GM19193 (cell line): ENCODE measurements around the gene YAF2.
A peak's percentile ranks its signal among the peaks of the same experiment; 100 is the strongest.

ENCODE experiments used
- POLR2A ChIP-seq: IDR thresholded peaks from 4 replicates; pipeline ENCODE4 v1.6.1; 2011; ENCODE audit not compliant: insufficient read depth, insufficient read length; ENCODE audit errors: extremely low read depth

The YAF2 gene

GRCh38 chr12:42178101-42178500, 59.9 kb downstream of the YAF2 start:
- no peak for TF ChIP-seq POLR2A

GRCh38 chr12:42174978-42175377, 63.1 kb downstream of the YAF2 start:
- no peak for TF ChIP-seq POLR2A

GRCh38 chr12:42173961-42174521, 64.0 kb downstream of the YAF2 start:
- TF ChIP-seq POLR2A, result no peak

- no peak for TF ChIP-seq POLR2A
Measured at GRCh38 chr12:42172441-42173210, 65.4 kb downstream of the YAF2 start.

GRCh38 chr12:42167711-42168110, 70.3 kb downstream of the YAF2 start:
- no peak for TF ChIP-seq POLR2A

GRCh38 chr12:42166501-42166900, 71.5 kb downstream of the YAF2 start:
- TF ChIP-seq POLR2A, result no peak

- no peak for TF ChIP-seq POLR2A
Measured at GRCh38 chr12:42163913-42164312, 74.1 kb downstream of the YAF2 start.

GRCh38 chr12:42162965-42163364, 75.1 kb downstream of the YAF2 start:
- no peak for TF ChIP-seq POLR2A

GRCh38 chr12:42162193-42162592, 75.9 kb downstream of the YAF2 start:
- no peak for TF ChIP-seq POLR2A

- no peak for TF ChIP-seq POLR2A
Measured at GRCh38 chr12:42161529-42161928, 76.5 kb downstream of the YAF2 start.

GRCh38 chr12:42156232-42156631, 81.8 kb downstream of the YAF2 start:
- no peak for TF ChIP-seq POLR2A

- no peak for TF ChIP-seq POLR2A
Measured at GRCh38 chr12:42145552-42146215, 92.4 kb downstream of the YAF2 start.

GRCh38 chr12:42145197-42145549, 92.9 kb downstream of the YAF2 start:
- no peak for TF ChIP-seq POLR2A

- peak; percentile 94 for TF ChIP-seq POLR2A
Measured at GRCh38 chr12:42144408-42145196, 93.4 kb downstream of the YAF2 start, which contains the start of gene GXYLT1. GXYLT1 (minus strand) TSS chr12:42144874; CDS start chr12:42144646, 228 bp downstream.

GRCh38 chr12:42144158-42144407, 94.0 kb downstream of the YAF2 start:
- TF ChIP-seq POLR2A, result no peak

GRCh38 chr12:42143452-42144157, 94.4 kb downstream of the YAF2 start:
- TF ChIP-seq POLR2A, result no peak
